H9 (cell line): ENCODE results near the gene MAML3. TPM values are rescaled to one million over a fixed set of nuclear protein-coding genes. Genes with fewer than 3 reads are reported as not detected.
A peak's percentile ranks its signal among the peaks of the same experiment; 100 is the strongest.

Experiments used
- DNase-seq: peaks from one replicate; pipeline ENCODE4 v3.0.0-alpha.2; 2017
- H2AFZ ChIP-seq: one replicate; pipeline ENCODE4 v1.6.1; 2013; ENCODE audit warnings: mild to moderate bottlenecking, low read length, control low read depth, moderate library complexity
- H2AK5ac ChIP-seq: 2 replicates; pipeline ENCODE4 v1.6.1; 2013; ENCODE audit warnings: low read length, control low read depth, mixed read lengths; ENCODE audit not compliant: insufficient read length
- H2BK120ac ChIP-seq: one replicate; pipeline ENCODE4 v1.6.1; 2013; ENCODE audit warnings: low read depth, mild to moderate bottlenecking, low read length, control low read depth, inconsistent platforms; ENCODE audit not compliant: poor library complexity, severe bottlenecking
- H2BK12ac ChIP-seq: 2 replicates; pipeline ENCODE4 v1.6.1; 2013; ENCODE audit warnings: low read length, control low read depth, mixed read lengths, low read depth; ENCODE audit not compliant: insufficient read length
- H2BK15ac ChIP-seq: 2 replicates; pipeline ENCODE4 v1.6.1; 2013; ENCODE audit warnings: low read depth, low read length, control low read depth
- H2BK20ac ChIP-seq: one replicate; pipeline ENCODE4 v1.6.1; 2013; ENCODE audit warnings: low read depth, mild to moderate bottlenecking, low read length, control low read depth, inconsistent platforms; ENCODE audit not compliant: poor library complexity, severe bottlenecking
- H2BK5ac ChIP-seq: 2 replicates; pipeline ENCODE4 v1.6.1; 2013; ENCODE audit warnings: low read length, control low read depth, mixed read lengths; ENCODE audit not compliant: insufficient read length
- H3K14ac ChIP-seq: 2 replicates; pipeline ENCODE4 v1.6.1; 2013; ENCODE audit warnings: low read length, control low read depth; ENCODE audit not compliant: insufficient read depth
- H3K18ac ChIP-seq: 2 replicates; pipeline ENCODE4 v1.6.1; 2013; ENCODE audit warnings: low read depth, mild to moderate bottlenecking, mixed read lengths, low read length, control low read depth; ENCODE audit not compliant: insufficient read length
- H3K23ac ChIP-seq: 2 replicates; pipeline ENCODE4 v1.6.1; 2013; ENCODE audit warnings: low read length, control low read depth, mixed read lengths, low read depth; ENCODE audit not compliant: insufficient read length
- H3K23me2 ChIP-seq: 2 replicates; pipeline ENCODE4 v1.6.1; 2013; ENCODE audit warnings: low read depth, mild to moderate bottlenecking, mixed read lengths, low read length, control low read depth; ENCODE audit not compliant: insufficient read length, poor library complexity, severe bottlenecking
- H3K27ac ChIP-seq: 2 replicates; pipeline ENCODE4 v1.5.1; 2013; ENCODE audit warnings: low read length, control low read depth, mixed read lengths, low read depth; ENCODE audit not compliant: insufficient read length
- H3K27me3 ChIP-seq: 2 replicates; pipeline ENCODE4 v1.6.1; 2013; ENCODE audit warnings: low read length, control low read depth, inconsistent platforms; ENCODE audit not compliant: insufficient read depth
- H3K4ac ChIP-seq: 2 replicates; pipeline ENCODE4 v1.6.1; 2013; ENCODE audit warnings: low read depth, mild to moderate bottlenecking, control low read depth, inconsistent platforms, low read length, moderate library complexity
- H3K4me1 ChIP-seq: 2 replicates; pipeline ENCODE4 v1.6.1; 2013; ENCODE audit warnings: low read length, control low read depth, inconsistent platforms; ENCODE audit not compliant: insufficient read depth
- H3K4me2 ChIP-seq: 2 replicates; pipeline ENCODE4 v1.6.1; 2013; ENCODE audit warnings: low read length, control low read depth, mixed read lengths; ENCODE audit not compliant: insufficient read length, insufficient read depth
- H3K56ac ChIP-seq: 2 replicates; pipeline ENCODE4 v1.6.1; 2013; ENCODE audit warnings: low read depth, mild to moderate bottlenecking, mixed read lengths, low read length, control low read depth; ENCODE audit not compliant: insufficient read length
- H3K79me1 ChIP-seq: 2 replicates; pipeline ENCODE4 v1.6.1; 2013; ENCODE audit warnings: low read depth, mild to moderate bottlenecking, moderate library complexity, low read length, control low read depth, inconsistent platforms; ENCODE audit not compliant: insufficient read depth, poor library complexity, severe bottlenecking
- H3K79me2 ChIP-seq: 2 replicates; pipeline ENCODE4 v1.6.1; 2013; ENCODE audit warnings: low read length, control low read depth, inconsistent platforms; ENCODE audit not compliant: insufficient read depth
- H3K9ac ChIP-seq: 2 replicates; pipeline ENCODE4 v1.6.1; 2013; ENCODE audit warnings: low read length, control low read depth, mixed read lengths; ENCODE audit not compliant: insufficient read length; ENCODE audit errors: extremely low read depth
- H3K9me3 ChIP-seq: one replicate; pipeline ENCODE4 v1.6.1; 2013; ENCODE audit warnings: low read depth, low read length, inconsistent platforms; ENCODE audit not compliant: control insufficient read depth
- H3T11ph ChIP-seq: one replicate; pipeline ENCODE4 v1.6.1; 2013; ENCODE audit warnings: mild to moderate bottlenecking, low read length, control low read depth, inconsistent platforms
- H4K20me1 ChIP-seq: one replicate; pipeline ENCODE4 v1.6.1; 2013; ENCODE audit not compliant: control insufficient read depth, insufficient read length, insufficient read depth
- H4K5ac ChIP-seq: 2 replicates; pipeline ENCODE4 v1.6.1; 2013; ENCODE audit warnings: low read depth, mild to moderate bottlenecking, mixed read lengths, low read length, control low read depth; ENCODE audit not compliant: insufficient read length
- H4K8ac ChIP-seq: replicated peaks from 2 replicates; pipeline ENCODE4 v1.6.1; 2013; ENCODE audit warnings: low read length, control low read depth, mixed read lengths, low read depth; ENCODE audit not compliant: insufficient read length
- H4K91ac ChIP-seq: 2 replicates; pipeline ENCODE4 v1.6.1; 2013; ENCODE audit warnings: low read depth, mild to moderate bottlenecking, moderate library complexity, mixed read lengths, low read length, control low read depth; ENCODE audit not compliant: insufficient read length
- H3K27ac Mint-ChIP-seq, 3 experiments: 2 replicates in 2 of 3; 3 replicates in 1 of 3; pipeline ENCODE4 v1.8.0; 2020 to 2021; ENCODE audit warnings: mixed read lengths in 3 of 3, mild to moderate bottlenecking in 1 of 3, moderate library complexity in 1 of 3
- H3K27me3 Mint-ChIP-seq: 2 replicates; pipeline ENCODE4 v1.8.0; 2021; ENCODE audit warnings: low read depth, mild to moderate bottlenecking, moderate library complexity, mixed read lengths
- H3K36me3 Mint-ChIP-seq, 3 experiments: 2 replicates in 2 of 3; 3 replicates in 1 of 3; pipeline ENCODE4 v1.8.0; 2020 to 2021; ENCODE audit warnings: low read depth in 3 of 3, mixed read lengths in 3 of 3; ENCODE audit not compliant: insufficient read depth in 1 of 3
- H3K4me1 Mint-ChIP-seq, 2 experiments: 2 replicates each; pipeline ENCODE4 v1.8.0; 2020; ENCODE audit warnings: mixed read lengths in 2 of 2
- H3K4me3 Mint-ChIP-seq, 2 experiments: 2 replicates in 1 of 2; 3 replicates in 1 of 2; pipeline ENCODE4 v1.8.0; 2020 to 2021; ENCODE audit warnings: mild to moderate bottlenecking in 2 of 2, mixed read lengths in 2 of 2, moderate library complexity in 1 of 2
- H3K9me3 Mint-ChIP-seq, 2 experiments: 2 replicates in 1 of 2; 3 replicates in 1 of 2; pipeline ENCODE4 v1.8.0; 2020; ENCODE audit warnings: mild to moderate bottlenecking in 2 of 2, mixed read lengths in 2 of 2, moderate library complexity in 1 of 2
- WGBS: extraction: QIAGEN DNeasy Blood & Tissue Kit; methylation state at CpG from one replicate; pipeline ENCODE4 v1.1.7; 2013; ENCODE audit warnings: missing lambda C conversion rate, low lambda C conversion rate, mixed read lengths; ENCODE audit not compliant: insufficient read length; ENCODE audit errors: extremely low coverage; 5-methylcytosine and 5-hydroxymethylcytosine counted together
- total RNA-seq: library from RNA; stranded (reverse); gene quantifications from 2 replicates; pipeline ENCODE4 v1.2.1, GENCODE V29; 2021
- TF ChIP-seq, protein P1 (sequence below): fragments of 200-600 bp; sonication (generic); conservative IDR thresholded peaks from 3 replicates; pipeline ENCODE4 v1.8.0; 2021; ENCODE audit warnings: antibody characterized with exemption, mild to moderate bottlenecking

Gene MAML3
- total RNA-seq, 1 experiment from 2014 or later: 3.9 TPM

DNA sequence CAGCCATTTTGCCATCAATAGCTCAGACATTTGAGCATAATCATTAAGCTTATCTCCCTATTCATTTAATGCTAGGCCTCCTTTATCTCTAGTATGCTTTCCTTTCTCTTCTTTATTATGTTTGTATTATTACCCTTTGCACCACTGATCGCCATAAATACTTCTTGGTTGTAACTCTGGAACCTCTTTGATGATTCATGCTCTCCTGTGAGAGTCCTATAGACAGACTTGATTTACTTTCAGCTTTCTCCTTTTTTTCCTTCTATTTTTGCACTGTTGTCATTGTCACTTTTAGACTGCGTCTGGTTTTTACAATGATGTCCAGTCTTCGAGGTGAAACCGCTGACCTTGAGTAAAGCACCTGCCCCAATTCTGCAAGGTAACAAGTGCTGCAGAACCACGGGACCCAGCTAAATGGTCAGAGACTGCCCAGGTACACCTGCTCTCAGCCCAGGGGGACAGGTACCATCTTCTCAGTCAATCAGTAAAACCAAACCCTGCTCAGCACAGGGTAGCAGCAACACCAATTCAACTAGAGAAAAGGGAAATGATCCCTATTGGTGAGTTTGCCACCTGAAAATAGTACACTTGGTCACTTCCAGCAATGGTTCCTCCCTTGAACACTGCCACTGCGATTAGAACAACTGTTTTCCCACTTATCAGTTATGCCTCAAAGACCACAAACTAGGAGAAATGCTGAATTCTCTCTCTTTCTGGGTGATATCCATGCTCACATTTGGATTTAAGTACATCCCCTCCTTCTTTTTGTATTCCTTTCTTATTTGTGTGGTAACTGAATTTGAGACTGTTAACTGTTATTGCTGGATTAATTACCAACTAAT is 125.1 kb downstream of the MAML3 start:
- Histone ChIP-seq H2BK12ac (no peak overlapping the region), H2AK5ac (no peak overlapping the region), H3K4ac (no peak overlapping the region), H3K79me1 (no peaks in the 10 kb centered on the region), H3K23me2 (no peaks in the 10 kb centered on the region), H2BK20ac (no peak overlapping the region), H3K4me2 (no peak overlapping the region), H3K9ac (no peak overlapping the region), H2BK15ac (no peak overlapping the region), H3K9me3 (no peaks in the 10 kb centered on the region), H4K20me1 (no peaks in the 10 kb centered on the region), H2AFZ (no peak overlapping the region), H3K18ac (no peak overlapping the region), H3K4me1 (no peaks in the 10 kb centered on the region; the same call in 1 of the 2 replicates), H3K56ac (no peak overlapping the region), H4K8ac (no peak overlapping the region), H3K23ac (no peak overlapping the region), H3K79me2 (no peaks in the 10 kb centered on the region), H3K27me3 (no peaks in the 10 kb centered on the region), H3K14ac (no peak overlapping the region), H2BK5ac (no peak overlapping the region), H3T11ph (no peak overlapping the region), H3K27ac (no peak overlapping the region), H4K91ac (no peak overlapping the region), H4K5ac (no peak overlapping the region), H2BK120ac (no peak overlapping the region)
- no peaks in the 10 kb centered on the region for H3K36me3 Mint-ChIP-seq
- DNase-seq: no peak
- TF ChIP-seq, protein P1, sequence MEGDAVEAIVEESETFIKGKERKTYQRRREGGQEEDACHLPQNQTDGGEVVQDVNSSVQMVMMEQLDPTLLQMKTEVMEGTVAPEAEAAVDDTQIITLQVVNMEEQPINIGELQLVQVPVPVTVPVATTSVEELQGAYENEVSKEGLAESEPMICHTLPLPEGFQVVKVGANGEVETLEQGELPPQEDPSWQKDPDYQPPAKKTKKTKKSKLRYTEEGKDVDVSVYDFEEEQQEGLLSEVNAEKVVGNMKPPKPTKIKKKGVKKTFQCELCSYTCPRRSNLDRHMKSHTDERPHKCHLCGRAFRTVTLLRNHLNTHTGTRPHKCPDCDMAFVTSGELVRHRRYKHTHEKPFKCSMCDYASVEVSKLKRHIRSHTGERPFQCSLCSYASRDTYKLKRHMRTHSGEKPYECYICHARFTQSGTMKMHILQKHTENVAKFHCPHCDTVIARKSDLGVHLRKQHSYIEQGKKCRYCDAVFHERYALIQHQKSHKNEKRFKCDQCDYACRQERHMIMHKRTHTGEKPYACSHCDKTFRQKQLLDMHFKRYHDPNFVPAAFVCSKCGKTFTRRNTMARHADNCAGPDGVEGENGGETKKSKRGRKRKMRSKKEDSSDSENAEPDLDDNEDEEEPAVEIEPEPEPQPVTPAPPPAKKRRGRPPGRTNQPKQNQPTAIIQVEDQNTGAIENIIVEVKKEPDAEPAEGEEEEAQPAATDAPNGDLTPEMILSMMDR: no peak
- no CpG with 5 or more reads among the region's 6 CpGs for WGBS
- H3K9me3 Mint-ChIP-seq: no peaks in the 10 kb centered on the region
- no peak overlapping the region for H3K4me3 Mint-ChIP-seq
- H3K27me3 Mint-ChIP-seq: no peaks in the 10 kb centered on the region
- H3K27ac Mint-ChIP-seq: peak overlapping the region in 1 of 3 experiments; percentile 46; a peak in 1 of 7 replicates
- H3K4me1 Mint-ChIP-seq: no peaks in the 10 kb centered on the region
